Dedifferentiated amniotic fluid mesenchymal stem cell (primary cell): Measurements from ENCODE around the gene ANKRD6.

Experiments used
- DNase-seq: peaks from one replicate; pipeline ENCODE4 v3.0.0-alpha.2; 2016; ENCODE audit errors: extremely low spot score

Gene ANKRD6

DNA sequence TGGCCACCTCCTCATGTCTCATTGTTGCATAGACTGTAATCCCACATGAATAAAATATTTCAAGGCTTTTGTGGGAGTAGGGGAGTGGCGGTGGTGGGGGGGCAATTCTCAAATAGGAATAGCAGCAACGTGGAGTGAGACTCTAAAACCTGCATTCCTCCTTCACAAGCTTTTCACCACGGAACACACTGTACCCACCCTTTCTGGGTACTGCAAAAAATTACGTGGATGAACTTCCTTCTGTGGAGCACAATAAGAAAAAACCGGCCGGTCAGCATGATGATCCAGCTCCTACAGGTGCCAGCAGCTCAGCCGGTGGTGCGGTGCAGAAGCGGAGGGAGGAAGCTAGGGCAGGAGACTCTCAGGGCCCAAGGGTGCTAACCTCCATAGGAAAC lies 19.9 kb upstream of the ANKRD6 start:
- no peak for DNase-seq

DNA sequence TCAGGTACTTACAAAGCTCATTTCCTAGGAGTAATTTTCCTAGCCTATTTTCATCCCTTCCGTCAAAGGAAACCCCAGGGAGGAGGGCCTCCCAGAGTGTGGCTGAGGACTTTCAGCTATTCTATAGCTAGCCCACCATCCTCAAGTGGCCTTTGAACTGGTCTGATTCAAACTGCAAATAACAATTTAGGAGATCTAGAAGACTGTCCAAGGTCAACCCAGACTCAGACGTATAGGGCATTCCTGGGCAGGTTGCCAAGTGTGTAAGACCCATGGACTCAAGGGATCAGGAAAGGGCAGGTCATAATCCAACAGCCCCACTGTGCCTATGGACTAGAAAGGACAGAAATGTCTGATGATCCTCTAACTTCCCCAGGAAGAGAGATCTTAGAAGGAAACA lies 18.7 kb upstream of the ANKRD6 start:
- DNase-seq: no peak

DNA sequence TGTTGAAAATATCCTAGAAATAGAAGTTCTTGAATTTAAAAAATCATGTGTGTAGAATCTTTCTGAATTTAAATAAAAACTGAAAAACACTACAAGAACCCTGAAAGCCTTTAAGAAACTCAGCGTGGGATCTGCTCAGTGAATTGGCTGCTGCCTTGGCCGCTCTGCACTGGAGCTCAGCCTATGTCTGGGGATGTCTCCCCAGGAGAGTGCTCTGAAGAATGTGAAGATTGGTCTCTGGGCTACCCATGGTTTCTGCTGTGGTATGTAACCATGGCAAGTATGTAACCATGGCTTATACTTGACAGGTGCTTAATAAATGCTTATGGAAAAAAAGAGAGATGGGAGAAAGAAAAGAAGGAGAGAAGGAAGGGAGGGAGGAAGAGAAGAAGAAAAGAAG lies 17.8 kb upstream of the ANKRD6 start:
- DNase-seq: no peak

GRCh38 chr6:89416796-89417195 lies 16.2 kb upstream of the ANKRD6 start:
- DNase-seq: no peak

- no peak for DNase-seq
Observed at GRCh38 chr6:89430201-89430962, 2.6 kb upstream of the ANKRD6 start.

- no peak for DNase-seq
Observed at GRCh38 chr6:89433252-89434149, 549 bp downstream of the ANKRD6 start.

GRCh38 chr6:89434150-89434499 lies 1.2 kb downstream of the ANKRD6 start:
- DNase-seq: no peak

- DNase-seq: no peak
Observed at GRCh38 chr6:89434954-89435353, 2.0 kb downstream of the ANKRD6 start.

GRCh38 chr6:89436226-89436625 lies 3.3 kb downstream of the ANKRD6 start:
- peak; percentile 15 for DNase-seq

- no peak for DNase-seq
Observed at GRCh38 chr6:89438248-89438647, 5.3 kb downstream of the ANKRD6 start.

- no peak for DNase-seq
Observed at GRCh38 chr6:89439014-89439413, 6.1 kb downstream of the ANKRD6 start.

GRCh38 chr6:89440200-89440599 lies 7.2 kb downstream of the ANKRD6 start:
- no peak for DNase-seq

- DNase-seq: no peak
Observed at GRCh38 chr6:89443658-89444057, 10.7 kb downstream of the ANKRD6 start.

- no peak for DNase-seq
Observed at GRCh38 chr6:89449193-89449592, 16.2 kb downstream of the ANKRD6 start.

GRCh38 chr6:89452281-89452680 lies 19.3 kb downstream of the ANKRD6 start:
- no peak for DNase-seq

- no peak for DNase-seq
Observed at GRCh38 chr6:89454300-89454699, 21.3 kb downstream of the ANKRD6 start.

DNA sequence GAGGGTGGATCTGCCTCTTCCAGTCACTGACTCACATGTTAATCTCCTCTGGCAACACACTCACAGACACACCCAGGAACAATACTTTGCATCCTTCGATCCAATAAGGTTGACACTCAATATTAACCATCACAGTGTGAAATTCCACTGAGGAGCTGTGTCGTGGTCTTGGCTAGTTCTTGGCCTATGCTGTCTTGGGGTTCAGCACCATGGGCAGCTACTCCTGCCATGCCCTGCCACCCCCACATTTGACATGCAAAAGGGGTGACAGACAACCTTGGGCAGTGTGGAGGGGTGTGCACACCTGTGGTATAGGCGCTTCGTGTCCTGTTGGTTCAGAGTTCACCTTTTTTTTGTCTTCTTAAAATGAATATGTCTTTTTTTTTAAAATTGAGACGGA lies 25.8 kb downstream of the ANKRD6 start:
- DNase-seq: no peak

DNA sequence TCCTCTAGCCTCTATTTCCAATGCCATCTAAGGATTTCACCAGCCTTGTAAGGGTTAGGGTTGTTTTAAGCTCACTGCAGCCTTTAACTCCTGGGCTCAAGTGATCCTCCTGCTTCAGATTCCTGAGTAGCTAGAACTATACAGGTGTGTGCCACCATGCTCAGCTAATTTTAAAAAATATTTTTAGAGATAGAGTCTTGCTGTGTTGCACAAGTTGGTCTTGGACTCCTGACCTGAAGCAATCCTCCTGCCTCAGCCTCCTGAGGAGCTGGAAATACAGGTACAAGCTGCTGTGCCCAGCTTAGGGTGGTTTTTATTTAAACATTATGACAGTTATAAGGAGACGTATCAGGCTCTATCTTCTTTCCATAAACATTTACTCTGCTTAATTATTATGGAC lies 26.5 kb downstream of the ANKRD6 start:
- DNase-seq: no peak

GRCh38 chr6:89460713-89461112 lies 27.8 kb downstream of the ANKRD6 start:
- DNase-seq: no peak

DNA sequence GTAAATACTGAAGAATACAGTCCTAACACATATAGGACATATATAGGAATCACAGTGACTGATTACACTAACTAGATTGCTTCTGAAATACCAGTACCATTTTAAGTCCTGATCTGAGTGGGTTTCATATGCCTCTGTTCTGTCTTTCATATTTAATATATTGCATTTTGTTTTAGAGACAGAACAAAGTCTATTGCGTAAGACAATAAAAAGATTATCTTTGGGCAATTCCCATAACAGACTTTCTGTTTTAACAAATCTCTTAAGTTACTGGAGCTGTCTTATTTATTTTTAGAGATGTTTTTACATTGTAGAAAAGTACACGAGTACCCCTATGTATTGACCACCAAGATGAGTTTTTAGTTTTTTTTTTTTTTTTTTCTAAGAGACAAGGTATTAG lies 29.6 kb downstream of the ANKRD6 start:
- DNase-seq: no peak

DNA sequence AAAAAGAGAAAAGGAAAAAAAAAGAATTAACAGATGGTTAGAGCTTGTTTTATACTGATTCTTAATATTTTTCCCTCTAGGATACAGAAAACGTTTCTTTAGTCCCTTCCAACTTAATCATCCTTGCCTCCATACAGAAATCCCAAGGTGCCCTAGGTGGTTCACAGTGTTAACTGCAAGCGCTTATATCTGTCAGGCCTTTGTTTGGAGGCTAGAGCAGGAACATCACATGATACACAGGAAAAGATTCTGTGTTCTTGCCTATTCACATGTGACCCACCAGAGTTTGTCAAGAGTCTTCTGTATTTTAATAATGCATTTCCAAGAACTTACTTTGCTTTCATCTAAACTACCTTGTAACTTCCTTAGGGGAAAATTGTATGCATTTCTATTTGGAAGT lies 31.3 kb downstream of the ANKRD6 start:
- DNase-seq: no peak

GRCh38 chr6:89467437-89467836 lies 34.5 kb downstream of the ANKRD6 start:
- DNase-seq: no peak

DNA sequence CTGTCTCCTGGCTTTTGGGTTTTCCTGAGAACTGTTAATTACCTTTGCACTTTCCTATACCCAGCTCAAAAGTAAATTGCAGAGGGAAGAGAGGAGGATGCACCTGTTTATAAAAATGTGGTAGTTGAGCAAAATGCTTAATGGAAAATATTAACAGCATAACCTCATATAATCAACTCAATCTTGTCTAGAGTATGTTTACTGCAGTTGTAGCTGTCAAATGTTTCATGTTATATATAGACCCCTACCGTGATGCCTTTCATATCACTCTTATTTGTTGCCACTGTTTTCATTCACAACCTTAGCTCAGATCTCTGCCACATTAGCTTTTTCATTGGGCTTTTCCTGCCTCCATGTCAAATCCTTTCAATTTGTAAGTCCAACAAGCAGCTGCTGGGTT lies 36.0 kb downstream of the ANKRD6 start:
- no peak for DNase-seq
